Spleen (tissue), 11 donors: ENCODE measurements around the gene PDE4A. TPM values are rescaled to one million over a fixed set of nuclear protein-coding genes. Genes with fewer than 3 reads are reported as not detected.

ENCODE experiments used
- DNase-seq: peaks from one replicate; pipeline ENCODE4 v3.0.0-alpha.2; 2020
- H3K27ac ChIP-seq, 8 donors: fragments of 200-600 bp; sonication (generic) in 7 of 8; 1 replicate in 4 of 8; 2 replicates in 4 of 8; pipeline versions ENCODE4 v1.5.0 to v1.8.0; 2016 to 2021; ENCODE audit warnings: inconsistent platforms in 4 of 8, mild to moderate bottlenecking in 4 of 8, moderate library complexity in 1 of 8
- H3K27me3 ChIP-seq, 7 donors: fragments of 200-600 bp; sonication (generic) in 6 of 7; replicated peaks in 1 of 7; 1 replicate in 4 of 7; 2 replicates in 3 of 7; pipeline versions ENCODE4 v1.5.0 to v1.8.0; 2016 to 2021; ENCODE audit warnings: inconsistent platforms in 3 of 7, mild to moderate bottlenecking in 1 of 7
- H3K36me3 ChIP-seq, 6 donors: fragments of 200-600 bp; sonication (generic) in 5 of 6; 1 replicate in 4 of 6; 2 replicates in 2 of 6; pipeline versions ENCODE4 v1.5.0 to v1.8.0; 2016 to 2021; ENCODE audit warnings: inconsistent platforms in 2 of 6
- H3K4me1 ChIP-seq, 6 donors: fragments of 200-600 bp; sonication (generic) in 5 of 6; 1 replicate in 3 of 6; 2 replicates in 3 of 6; pipeline versions ENCODE4 v1.5.0 to v1.8.0; 2016 to 2021; ENCODE audit warnings: inconsistent platforms in 3 of 6
- H3K4me3 ChIP-seq, 8 donors: fragments of 200-600 bp; sonication (generic) in 7 of 8; 1 replicate in 4 of 8; 2 replicates in 4 of 8; pipeline versions ENCODE4 v1.5.0 to v1.8.0; 2016 to 2021; ENCODE audit warnings: inconsistent platforms in 4 of 8, mild to moderate bottlenecking in 4 of 8, moderate library complexity in 2 of 8
- H3K9me3 ChIP-seq, 8 donors: fragments of 200-600 bp; sonication (generic) in 7 of 8; 1 replicate in 4 of 8; 2 replicates in 4 of 8; pipeline versions ENCODE4 v1.5.0 to v1.8.0; 2016 to 2021; ENCODE audit warnings: inconsistent platforms in 4 of 8
- POLR2A ChIP-seq, 3 donors: fragments of 450-650 bp; IDR thresholded peaks; one replicate each; pipeline ENCODE4 v1.5.1; 2017; ENCODE audit warnings: antibody characterized with exemption in 3 of 3, mild to moderate bottlenecking in 1 of 3
- POLR2AphosphoS5 ChIP-seq, 3 donors: sonication (generic); formaldehyde crosslinking; IDR thresholded peaks; one replicate each; pipeline ENCODE4 v1.5.1; 2017; ENCODE audit warnings: antibody characterized with exemption in 3 of 3
- WGBS, 5 donors: extraction: QIAGEN DNeasy Blood & Tissue Kit in 3 of 5; methylation state at CpG; one replicate each; pipeline versions ENCODE4 v1.1.5 to v1.1.7; 2013 to 2018; 5-methylcytosine and 5-hydroxymethylcytosine counted together
- intact Hi-C: fragments of 100-400 bp; cut with DNase I; formaldehyde crosslinking; loops from one replicate; pipeline ENCODE4 v1.15.0; 2023; ENCODE audit warnings: low total_unique reads
- polyA plus RNA-seq, 3 donors: library from polyadenylated mRNA; stranded (reverse); fragments of 200-250 nt; gene quantifications; one replicate each; pipeline ENCODE4 v1.2.1, GENCODE V29; 2013
- total RNA-seq, 7 donors: library from RNA; depleted of rRNA in 3 of 7; stranded (reverse); fragments of >200 nt in 3 of 7; fragmentation: NEBNext Ultra II Directional in 4 of 7; extraction: Animal tissue kit (Norgen Biotek cat#: 25700) in 4 of 7; gene quantifications; one replicate each; pipeline versions ENCODE4 v1.1.0 to v1.2.1, GENCODE V29; 2016 to 2021
- TF ChIP-seq, protein P1 (sequence below), 11 experiments: fragments of 200-600 bp in 7 of 11; fragments of 450-650 bp in 4 of 11; sonication (generic) in 4 of 11; IDR thresholded peaks in 8 of 11; conservative IDR thresholded peaks in 3 of 11; 1 replicate in 7 of 11; 2 replicates in 4 of 11; pipeline versions ENCODE4 v1.4.0 to v1.8.0; 2016 to 2021; ENCODE audit warnings: antibody characterized with exemption in 11 of 11, inconsistent platforms in 4 of 11, mild to moderate bottlenecking in 1 of 11
- donor health status: healthy with polysubstance abuse.
- donor health status: DM: no; HTN: no; CAD: no; lungs with moderate emphysema.
- donor health status: DM: no; HTN: no; CAD: no.
- donor health status: Bipolar disorder and iron deficiency.
- donor health status: healthy.
- donor health status: DM: no; HTN: no; CAD: no.
- donor health status: DM: yes; HTN: yes; CAD: no.

PDE4A gene
- total and polyA plus RNA-seq, 10 donors, result 2.1 to 17.3 (median 12.7) TPM

DNA sequence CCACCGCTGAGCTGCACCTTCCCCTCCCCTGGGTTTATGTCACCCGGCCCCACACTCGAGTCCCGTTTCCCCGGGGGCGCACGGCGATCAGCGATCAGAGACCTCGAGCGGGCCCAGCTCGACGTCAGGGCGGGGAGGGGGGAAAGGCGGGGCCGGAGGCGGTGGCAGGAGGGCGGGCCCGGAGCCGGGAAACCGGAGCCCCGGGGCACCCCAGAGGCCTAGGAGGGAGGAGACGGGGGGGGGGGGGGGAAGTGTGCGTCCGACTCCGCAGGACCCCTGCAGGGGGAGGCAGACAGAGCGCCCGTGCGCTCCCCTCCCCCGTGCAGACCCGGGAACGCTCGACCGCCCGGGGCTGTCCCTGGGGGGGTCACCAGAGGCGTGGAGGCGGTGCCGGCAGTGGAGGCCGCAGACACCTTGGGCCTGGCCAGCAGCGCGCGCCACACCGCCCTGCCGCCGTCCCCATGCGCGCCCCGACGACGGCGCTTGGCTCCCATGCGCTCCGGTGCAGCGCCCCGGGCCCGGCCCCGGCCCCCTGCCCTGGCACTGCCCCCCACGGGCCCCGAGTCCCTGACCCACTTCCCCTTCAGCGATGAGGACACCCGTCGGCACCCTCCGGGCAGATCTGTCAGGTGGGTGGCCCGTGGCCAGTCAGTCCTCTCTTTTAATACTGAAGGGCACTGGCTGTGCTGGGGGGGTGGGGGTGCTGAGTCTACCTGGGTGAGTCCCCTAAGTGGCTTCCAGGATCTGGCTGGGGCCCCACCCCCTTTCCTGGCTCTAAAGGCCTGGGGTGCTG lies 11.8 kb downstream of the PDE4A start:
- peak; percentile 92 for DNase-seq
- H3K27ac ChIP-seq, result peak overlapping the region; percentile 57 to 86 (median 75)
- H3K36me3 ChIP-seq, result no peaks in the 10 kb centered on the region
- intact Hi-C loops, result no loop called here
- peaks cover 0 to 51% (median 11%) of the 10 kb centered on the region in 7 donors for H3K27me3 ChIP-seq
- H3K9me3 ChIP-seq, result no peaks in the 10 kb centered on the region
- H3K4me3 ChIP-seq, result peak overlapping the region; percentile 39 to 79 (median 48)
- peaks cover 24 to 68% (median 56%) of the 10 kb centered on the region in 6 donors for H3K4me1 ChIP-seq
- TF ChIP-seq, protein P1, sequence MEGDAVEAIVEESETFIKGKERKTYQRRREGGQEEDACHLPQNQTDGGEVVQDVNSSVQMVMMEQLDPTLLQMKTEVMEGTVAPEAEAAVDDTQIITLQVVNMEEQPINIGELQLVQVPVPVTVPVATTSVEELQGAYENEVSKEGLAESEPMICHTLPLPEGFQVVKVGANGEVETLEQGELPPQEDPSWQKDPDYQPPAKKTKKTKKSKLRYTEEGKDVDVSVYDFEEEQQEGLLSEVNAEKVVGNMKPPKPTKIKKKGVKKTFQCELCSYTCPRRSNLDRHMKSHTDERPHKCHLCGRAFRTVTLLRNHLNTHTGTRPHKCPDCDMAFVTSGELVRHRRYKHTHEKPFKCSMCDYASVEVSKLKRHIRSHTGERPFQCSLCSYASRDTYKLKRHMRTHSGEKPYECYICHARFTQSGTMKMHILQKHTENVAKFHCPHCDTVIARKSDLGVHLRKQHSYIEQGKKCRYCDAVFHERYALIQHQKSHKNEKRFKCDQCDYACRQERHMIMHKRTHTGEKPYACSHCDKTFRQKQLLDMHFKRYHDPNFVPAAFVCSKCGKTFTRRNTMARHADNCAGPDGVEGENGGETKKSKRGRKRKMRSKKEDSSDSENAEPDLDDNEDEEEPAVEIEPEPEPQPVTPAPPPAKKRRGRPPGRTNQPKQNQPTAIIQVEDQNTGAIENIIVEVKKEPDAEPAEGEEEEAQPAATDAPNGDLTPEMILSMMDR (IDR thresholded peaks at IDR 0.05 in 8 of 11, conservative IDR thresholded peaks at IDR 0.05 in 3 of 11), result peak in 1 of 11 experiments; percentile 6
- TF ChIP-seq POLR2AphosphoS5 (IDR thresholded peaks at IDR 0.05), result peak; percentile 64 to 75 (median 72)
- TF ChIP-seq POLR2A (IDR thresholded peaks at IDR 0.05), result no peak
- 0 to 4% (median 2%) methylated on average over 14 to 63 of the region's 64 CpGs for WGBS, 5 donors

DNA sequence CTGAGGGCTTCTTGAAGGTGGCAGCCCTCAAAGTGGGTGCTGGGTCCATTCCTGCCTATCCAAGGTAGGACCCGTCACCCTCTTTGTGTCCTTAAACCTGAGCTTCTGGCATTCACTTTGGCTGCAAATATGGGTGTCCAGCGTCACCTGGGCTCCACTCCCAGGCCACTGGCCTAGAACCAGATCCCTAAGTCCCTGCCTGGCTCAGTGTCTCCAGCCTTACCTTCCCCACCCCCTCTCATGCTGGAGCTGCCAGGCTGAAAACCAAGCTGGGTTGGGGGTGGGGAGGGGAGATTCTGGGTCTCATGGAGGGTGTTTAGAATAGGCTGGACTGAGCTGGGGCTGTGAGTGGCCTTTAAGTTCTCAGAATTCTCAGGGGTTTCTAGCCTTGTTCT lies 12.4 kb downstream of the PDE4A start:
- Histone ChIP-seq H3K27me3 (peaks cover 0 to 47% (median 11%) of the 10 kb centered on the region in 7 donors), H3K9me3 (no peaks in the 10 kb centered on the region), H3K4me1 (peaks cover 18 to 62% (median 50%) of the 10 kb centered on the region in 6 donors), H3K27ac (peak overlapping the region in 6 of 8 donors; percentile 51 to 86 (median 77)), H3K36me3 (no peaks in the 10 kb centered on the region), H3K4me3 (peak overlapping the region in 6 of 8 donors; percentile 40 to 79 (median 49))
- intact Hi-C loops, result no loop called here
- WGBS, 5 donors, result 86 to 96% (median 94%) methylated on average over 2 of the region's 2 CpGs
- TF ChIP-seq POLR2AphosphoS5 (IDR thresholded peaks at IDR 0.05), result no peak
- DNase-seq, result no peak

DNA sequence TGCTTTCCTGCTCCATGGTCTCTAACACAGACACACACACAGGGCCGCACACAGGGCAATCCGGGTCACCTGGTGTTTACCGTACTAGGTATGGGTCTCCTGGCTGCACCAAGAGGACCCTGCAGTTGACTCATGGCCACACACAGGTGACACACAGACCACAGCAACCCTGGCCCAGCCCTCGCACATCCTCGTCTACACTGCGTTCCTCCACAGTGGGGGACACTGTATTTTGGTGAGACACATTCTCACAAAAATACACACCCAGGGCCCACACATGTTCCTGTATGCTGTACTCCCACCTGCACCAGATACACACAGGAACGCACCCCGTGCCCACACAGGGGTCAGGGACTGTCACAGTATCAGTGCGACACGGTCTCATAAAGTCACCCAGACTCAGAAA lies 12.8 kb downstream of the PDE4A start:
- intact Hi-C loops, result no loop called here
- Histone ChIP-seq H3K9me3 (no peaks in the 10 kb centered on the region), H3K36me3 (no peaks in the 10 kb centered on the region), H3K27ac (peak overlapping the region in 2 of 8 donors; percentile 78 to 86), H3K27me3 (peaks cover 0 to 47% (median 11%) of the 10 kb centered on the region in 7 donors), H3K4me1 (peaks cover 17 to 58% (median 46%) of the 10 kb centered on the region in 6 donors), H3K4me3 (no peak overlapping the region)
- TF ChIP-seq POLR2A (IDR thresholded peaks at IDR 0.05) (no peak), POLR2AphosphoS5 (IDR thresholded peaks at IDR 0.05) (no peak)
- TF ChIP-seq, protein P1 (IDR thresholded peaks at IDR 0.05 in 8 of 11, conservative IDR thresholded peaks at IDR 0.05 in 3 of 11), result no peak
- WGBS, 5 donors, result 86 to 94% (median 88%) methylated on average over 10 of the region's 10 CpGs
- DNase-seq, result no peak

DNA sequence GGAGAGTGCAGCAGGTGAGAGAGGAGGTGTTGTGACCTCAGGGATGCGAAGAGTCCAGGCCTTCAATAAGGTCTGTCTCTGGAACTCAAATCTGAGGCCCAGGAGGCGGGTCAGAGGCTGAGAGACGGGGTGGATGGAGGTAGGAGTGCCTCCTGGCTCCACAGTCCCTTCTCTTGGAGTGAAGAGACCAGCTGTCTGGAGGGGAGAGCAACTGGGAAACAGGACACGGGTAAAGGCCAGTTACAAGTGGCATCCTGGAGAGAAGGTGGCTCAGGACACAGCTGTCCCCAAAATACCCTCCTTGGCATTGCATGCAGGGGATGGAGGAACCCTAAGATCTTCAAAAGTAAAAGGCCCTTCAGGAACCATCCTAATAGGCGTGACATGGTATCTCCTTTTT lies 19.2 kb downstream of the PDE4A start:
- DNase-seq, result no peak
- Histone ChIP-seq H3K4me1 (peaks cover 0 to 8% (median 2%) of the 10 kb centered on the region in 6 donors), H3K4me3 (no peak overlapping the region), H3K9me3 (no peaks in the 10 kb centered on the region), H3K27ac (no peak overlapping the region), H3K36me3 (peaks cover 0 to 5% (median 0%) of the 10 kb centered on the region in 6 donors), H3K27me3 (no peaks in the 10 kb centered on the region)
- intact Hi-C loops, result no loop called here
- TF ChIP-seq POLR2A (IDR thresholded peaks at IDR 0.05) (no peak), POLR2AphosphoS5 (IDR thresholded peaks at IDR 0.05) (no peak)
- TF ChIP-seq, protein P1 (IDR thresholded peaks at IDR 0.05 in 8 of 11, conservative IDR thresholded peaks at IDR 0.05 in 3 of 11), result no peak
- WGBS, 5 donors, result 77 to 85% (median 80%) methylated on average over 5 of the region's 5 CpGs
